GM21360 (cell line): Measurements from ENCODE around the gene PSMA6.
A peak's percentile ranks its signal among the peaks of the same experiment; 100 is the strongest.

Experiments
- ATAC-seq: cut with Tn5 transposase; IDR thresholded peaks from one replicate; pipeline ENCODE4 v1.9.1; 2021; ENCODE audit warnings: mild to moderate bottlenecking, moderate library complexity; ENCODE audit not compliant: unreplicated experiment

PSMA6 gene

DNA sequence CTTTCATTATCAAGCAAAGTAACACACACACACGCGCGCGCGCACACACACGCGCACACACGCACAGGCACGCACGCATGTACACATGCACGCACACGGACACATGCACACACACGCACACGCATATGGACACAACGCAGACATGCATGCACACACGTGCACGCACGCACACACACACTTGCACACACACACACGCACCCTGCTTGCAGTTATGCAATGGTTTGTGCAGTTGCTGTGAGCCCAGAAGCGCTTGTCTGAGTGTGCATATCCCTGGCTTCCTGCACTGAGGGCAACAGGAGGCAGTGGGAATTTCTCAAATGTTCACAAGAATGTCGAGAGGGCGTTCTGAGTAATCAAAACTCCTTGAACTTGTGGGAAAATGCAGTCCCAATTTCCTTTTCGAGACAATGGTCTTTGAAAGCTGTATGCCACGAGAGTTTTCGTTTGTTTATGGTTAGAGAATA, 70.8 kb downstream of the PSMA6 start:
- no peak for ATAC-seq

DNA sequence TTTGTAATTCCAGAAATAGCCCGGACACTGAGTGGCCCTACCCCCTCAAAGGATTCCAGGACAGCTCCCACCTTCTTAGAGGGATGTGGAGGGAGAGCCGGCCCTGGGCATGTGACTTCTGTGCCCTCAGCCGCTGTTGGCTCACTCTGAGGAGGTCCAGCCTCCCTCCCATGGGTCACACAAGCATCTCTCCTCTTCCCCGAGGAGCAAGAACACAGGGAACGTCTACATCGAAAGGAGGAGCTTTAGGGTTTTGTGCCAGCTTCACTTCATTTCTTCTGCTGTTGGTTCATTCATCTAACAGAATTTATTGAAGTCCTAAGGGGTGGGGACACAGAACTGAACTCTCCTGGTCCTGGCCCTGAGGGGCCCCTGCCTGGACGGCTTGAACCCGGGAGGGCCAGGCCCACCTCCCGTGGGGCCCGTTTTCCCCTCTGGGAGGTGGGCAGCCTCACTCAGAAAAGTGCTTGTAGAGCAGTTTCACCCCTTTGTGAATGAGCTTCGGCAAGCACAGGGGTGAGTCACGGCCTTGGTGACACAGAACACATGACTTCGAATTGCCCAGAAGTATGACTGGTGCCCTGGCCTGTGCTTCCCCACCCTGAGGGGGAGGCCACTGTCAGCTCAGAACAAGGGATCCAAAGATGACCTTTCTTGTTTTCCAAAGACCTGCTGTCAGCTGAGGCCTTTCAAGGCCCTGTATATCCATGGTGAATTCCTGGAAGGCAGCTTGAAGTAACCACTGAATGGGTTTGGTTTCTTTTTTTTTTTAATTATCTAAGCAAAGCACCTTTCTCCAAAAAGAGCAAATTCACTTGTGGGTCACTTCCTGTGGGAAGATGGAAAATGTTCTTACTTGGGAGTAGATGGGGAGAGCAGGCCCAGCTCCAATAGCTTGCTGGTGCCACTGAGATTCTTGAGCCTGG, 73.2 kb downstream of the PSMA6 start:
- peak; percentile 51 for ATAC-seq

DNA sequence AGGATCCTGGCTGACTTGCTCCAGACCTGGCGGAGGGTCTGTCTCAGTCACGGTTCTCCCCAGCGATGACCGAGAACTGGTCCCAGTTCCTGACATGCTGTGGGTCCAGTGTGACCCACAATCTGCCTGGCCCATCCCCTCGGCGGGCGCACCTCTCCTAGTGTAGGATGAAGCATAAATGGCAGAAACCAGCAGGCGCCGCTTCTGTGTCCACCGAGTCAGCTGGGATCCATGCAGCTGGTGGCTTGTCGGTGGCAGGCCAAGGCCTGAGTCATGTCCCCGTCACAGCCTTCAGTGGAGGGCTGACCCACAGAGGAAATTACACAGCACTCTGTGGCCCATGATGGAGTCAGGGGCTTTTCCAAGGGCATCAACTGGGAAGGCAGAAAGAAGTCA, 73.9 kb downstream of the PSMA6 start:
- ATAC-seq = no peak

DNA sequence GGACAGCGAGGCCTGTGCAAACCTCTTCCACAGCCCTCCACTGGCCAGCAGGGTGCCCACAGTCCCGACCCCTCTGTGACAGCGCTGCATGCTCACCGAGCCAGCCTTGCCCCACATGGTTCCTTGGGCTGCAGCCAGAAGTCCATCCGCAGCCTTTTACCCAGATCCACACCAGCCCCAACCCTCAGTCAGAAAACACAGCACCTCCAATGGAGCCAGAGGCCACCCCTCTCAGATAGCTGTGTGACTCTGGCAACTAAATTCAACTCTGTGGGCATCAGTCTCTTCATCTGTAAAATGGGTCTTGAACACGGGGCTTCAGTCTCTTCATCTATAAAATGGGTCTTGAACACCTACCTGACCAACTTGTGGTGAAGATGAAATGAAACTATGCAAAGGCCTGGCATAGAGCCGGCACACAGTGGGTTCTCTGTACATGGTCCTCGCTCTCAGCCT, 74.4 kb downstream of the PSMA6 start:
- ATAC-seq = no peak

DNA sequence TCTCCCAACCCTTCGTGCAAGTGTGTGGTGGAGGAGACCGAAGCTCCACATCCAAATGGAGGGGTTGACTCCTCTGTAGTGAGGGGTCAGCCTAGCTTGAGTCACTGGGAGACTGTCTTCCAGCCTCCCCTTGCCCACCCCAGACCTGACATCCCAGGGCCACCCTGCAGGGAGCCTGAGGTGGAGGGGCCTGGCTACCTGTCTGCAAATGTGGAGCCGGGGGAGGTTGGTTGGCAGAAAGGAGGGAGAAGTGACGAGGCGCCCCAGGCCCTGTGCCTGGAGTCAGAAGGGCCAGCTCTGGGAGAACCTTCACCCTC, 74.8 kb downstream of the PSMA6 start:
- no peak for ATAC-seq
